ENCODE measurements around the gene CD55.

Gene CD55

DNA sequence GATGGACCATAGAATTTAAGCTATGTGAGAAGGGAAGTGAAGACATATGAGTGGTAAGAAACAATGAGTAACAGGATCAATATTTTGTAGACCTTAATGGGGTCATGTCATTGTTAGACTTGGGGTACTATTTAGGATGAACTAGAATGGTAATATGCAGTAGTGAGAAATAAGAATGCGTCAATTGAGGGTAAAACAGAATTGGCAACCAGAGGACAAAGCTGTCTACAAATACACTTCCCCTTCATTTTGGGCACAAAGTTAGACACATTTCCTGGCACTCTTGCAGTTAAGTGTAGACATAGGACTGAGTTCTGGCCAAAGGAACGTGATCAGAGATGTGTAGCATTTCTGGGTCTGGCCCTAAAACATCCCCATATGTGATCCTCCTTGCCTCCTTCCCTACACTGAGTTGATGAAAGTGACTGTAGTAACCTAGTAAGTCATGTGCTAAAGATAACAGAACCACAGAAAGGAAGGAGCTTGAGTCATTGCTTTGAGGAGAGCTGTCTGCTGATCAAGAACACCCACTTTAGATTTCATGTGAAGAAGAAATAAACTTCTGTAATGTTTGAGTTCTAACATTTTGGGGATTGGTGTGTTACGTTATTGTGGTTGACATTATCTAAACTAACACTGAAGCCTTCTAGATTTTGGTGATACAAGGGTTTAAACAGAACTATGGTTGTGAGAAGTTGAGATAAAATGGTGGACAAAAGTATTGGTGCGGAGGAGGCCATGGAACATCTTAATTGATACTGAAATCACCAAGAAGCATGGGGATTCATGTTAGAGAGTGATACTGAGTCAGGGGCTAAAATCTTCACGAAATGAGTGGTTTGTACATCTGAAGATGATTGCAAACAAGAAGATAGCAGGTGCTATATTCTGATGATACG is 41.7 kb downstream of the CD55 start:
- DNase-seq (ENCODE audit: low read depth), result no peak

DNA sequence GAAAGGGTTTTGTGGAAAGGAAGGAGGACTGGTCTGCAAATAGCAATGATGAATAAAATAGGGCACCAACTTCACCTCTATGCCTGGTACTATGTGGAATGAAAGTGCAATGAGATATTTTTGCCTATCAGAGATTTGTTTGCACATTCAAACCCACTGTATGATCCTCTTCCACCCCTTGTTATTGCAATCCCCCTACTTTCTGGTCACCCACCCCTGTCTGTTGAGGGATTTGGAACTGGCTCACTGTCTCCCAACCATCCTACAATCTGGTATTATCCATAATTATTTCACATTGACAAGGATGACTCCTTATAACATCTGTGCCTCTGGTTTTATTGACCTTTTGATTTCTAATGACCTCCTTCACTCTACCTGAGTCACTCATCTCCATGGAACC is 42.4 kb downstream of the CD55 start:
- no peak for DNase-seq (ENCODE audit: low read depth)

DNA sequence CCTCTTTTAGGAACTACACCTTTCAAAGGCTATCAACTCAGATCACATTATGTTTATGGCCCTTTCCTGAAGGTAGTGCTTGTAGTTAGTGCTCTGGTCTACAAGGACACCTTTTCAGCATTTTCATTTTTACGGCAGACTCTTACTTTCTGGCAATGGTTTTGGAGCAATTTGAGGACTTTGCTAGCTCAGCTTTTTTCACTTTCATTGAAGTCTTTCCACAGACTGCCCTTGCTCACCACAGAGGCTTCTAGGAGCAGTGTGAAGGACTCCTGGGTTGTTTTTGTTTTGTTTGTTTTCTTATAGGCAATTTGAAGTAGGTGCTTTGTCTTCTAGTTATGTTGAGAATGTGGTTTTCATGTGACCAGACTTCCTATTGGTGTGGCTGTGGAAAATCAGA is 43.1 kb downstream of the CD55 start:
- no peak for DNase-seq (ENCODE audit: low read depth)

DNA sequence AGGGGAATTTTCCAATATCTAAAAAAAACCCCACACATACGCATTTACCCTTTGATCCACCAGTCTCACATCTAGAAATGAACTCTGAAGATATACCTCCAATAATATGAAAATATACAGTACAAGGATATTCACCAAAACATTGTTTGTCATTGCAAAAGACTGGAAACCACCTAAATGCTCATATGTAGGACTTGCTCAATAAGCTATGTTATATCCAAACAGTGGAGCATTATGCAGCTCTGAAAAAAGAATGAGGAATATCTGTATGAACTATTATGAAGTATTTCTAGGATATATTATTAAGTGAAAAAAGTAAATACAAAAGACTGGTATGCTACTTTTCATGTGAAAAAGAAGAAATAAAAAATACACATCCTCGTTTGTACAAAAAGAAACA is 43.6 kb downstream of the CD55 start:
- no peak for DNase-seq (ENCODE audit: low read depth)

DNA sequence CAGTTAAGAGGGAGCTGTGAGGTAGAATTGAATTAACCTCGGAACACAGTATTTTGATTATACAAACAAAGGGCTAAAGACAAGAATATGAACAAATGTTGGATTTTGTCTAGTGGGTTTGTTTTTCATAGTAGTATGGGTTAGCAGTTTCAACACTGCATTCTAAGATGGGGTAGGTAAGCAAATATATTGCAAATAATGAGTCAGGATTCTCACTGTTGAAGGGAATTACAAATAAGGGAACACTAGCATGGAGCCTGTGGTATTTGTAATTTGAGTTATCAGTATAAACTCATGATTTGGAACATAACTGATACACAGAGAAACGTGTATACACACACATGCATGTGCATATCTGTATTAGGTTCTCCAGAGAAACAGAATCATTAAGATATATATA is 44.5 kb downstream of the CD55 start:
- no peak for DNase-seq (ENCODE audit: low read depth)

DNA sequence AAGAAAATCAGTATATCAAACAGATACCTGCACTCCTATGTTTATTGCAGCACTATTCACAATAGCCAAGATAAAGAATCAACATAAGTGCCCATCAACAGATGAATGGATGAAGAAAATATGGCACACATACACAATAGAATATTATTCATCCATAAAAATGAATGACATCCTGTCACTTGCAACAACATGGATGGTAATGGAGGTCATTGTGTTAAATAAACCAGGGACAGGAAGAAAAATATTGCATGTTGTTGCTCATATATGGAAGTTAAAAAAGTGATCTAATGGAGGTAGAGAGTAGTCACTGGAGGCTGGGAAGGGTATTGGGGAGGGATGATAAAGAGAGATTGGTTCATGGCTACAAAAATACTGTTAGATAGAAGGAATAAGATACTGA is 67.2 kb downstream of the CD55 start:
- DNase-seq (ENCODE audit: low read depth), result no peak

DNA sequence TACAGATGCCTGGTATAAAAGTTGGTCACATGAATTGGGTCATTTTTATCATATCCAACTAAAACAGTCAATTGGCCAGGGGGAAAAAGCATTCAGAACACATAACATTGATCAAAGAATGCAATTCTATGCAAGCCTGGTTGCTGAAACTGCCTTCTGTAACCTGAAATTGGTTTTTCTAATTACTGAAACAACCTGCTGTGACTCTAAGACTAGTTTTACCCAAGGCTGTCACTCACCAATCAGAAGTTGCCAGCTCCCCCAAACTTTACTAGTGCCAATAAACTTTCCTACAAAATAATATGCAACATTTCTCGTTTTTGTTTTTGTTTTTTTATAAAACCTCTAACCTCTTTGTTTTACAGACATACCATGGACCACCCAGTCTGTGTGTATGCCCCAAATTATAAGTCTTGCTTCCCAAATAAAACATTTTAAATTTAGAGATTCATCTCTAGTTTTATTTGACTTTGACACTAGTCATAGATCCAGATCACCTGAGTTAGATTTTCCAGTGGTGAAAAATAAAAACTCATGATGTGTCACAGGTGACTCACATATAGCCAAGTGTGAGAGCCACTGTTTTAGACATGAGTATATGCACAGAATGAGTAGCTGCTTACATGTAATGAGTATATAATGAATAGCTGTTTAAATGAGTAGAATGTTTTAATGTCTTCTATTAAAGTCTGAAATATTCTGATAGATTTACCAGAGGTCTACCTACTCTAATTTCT is 68.4 kb downstream of the CD55 start:
- DNase-seq (ENCODE audit: low read depth), result no peak

DNA sequence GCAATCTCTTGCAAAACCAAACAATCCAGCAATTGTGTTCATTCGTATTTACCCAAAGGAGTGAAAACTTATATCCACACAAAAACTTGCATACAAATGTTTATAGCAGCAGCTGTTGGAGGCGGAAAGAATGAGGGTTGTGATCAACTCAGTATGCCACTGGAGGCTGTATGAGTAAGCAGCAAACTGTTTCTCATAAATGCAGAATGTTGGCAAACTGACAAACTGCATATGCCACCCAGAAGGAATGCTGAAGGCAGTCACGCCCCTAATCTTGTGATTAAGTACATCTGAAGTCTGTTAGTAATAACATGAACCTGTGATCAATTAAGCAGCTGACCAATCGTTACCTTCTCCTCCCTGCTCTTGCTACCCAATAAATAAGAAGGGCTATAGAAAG is 72.1 kb downstream of the CD55 start:
- no peak for DNase-seq (ENCODE audit: low read depth)

DNA sequence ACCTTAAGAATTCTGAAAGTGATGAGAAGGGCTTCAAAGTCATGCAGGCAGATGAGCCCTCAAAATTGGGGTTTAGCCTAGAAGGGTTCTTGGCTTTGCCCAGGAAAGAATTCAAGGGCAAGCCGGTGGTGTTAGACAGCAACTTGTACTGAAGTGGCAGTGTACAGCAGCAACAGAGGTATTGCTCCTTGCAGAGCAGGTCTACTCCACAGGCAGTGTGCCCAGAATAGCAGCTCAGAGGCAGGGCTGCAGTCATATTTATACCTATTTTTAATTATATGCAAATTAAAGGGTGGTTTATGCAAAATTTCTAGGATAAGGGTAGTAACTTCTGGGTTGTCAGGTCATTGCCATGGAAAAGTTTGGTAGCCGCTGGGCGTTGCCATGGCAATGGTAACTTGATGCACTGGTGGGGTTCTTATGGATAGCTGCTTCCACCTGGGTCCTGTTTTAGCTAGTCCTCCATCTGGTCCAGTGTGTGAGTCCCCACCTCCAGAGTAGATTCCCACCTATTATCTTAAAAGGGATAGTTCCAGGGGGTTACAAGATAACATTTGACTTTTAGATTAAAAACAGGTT is 74.8 kb downstream of the CD55 start:
- no peak for DNase-seq (ENCODE audit: low read depth)

DNA sequence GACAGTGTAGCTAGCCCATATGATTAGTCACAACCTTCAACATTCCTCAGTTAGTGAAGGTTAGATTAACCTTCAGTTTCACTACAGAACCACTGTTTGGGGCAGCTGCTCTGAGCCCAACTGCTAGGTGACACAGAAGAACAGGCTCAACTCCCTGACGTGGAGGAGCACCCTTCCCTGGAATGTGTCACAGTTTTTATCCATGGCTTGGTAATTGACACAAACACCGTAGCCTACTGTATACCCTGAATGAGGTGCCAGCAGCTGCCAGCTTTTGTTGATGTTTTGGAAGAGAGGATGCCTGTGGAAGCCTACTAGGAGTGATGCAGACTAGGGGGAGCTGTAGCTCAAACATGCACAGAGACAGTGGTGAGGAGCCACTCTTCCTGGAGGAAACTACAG is 76.0 kb downstream of the CD55 start:
- no peak for DNase-seq (ENCODE audit: low read depth)

DNA sequence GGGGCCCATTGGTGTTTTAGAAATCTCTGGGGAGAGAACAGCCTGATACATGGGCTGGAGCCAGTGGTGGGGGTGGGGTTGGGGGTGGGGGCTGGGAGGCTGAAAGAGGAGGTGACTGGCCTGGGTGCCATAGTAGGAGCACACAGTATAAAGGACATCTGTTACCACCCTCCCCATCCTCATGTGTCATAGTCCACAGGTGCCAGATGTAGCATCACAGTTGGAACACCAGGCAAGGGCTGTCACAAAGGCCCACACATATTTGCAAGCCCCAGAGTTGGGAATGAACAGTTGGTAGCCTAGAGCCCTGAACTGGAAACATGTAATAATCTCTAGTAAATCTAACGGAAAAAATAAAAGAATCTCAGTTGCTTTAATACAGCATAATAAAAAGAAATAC is 77.5 kb downstream of the CD55 start:
- DNase-seq (ENCODE audit: low read depth), result no peak

DNA sequence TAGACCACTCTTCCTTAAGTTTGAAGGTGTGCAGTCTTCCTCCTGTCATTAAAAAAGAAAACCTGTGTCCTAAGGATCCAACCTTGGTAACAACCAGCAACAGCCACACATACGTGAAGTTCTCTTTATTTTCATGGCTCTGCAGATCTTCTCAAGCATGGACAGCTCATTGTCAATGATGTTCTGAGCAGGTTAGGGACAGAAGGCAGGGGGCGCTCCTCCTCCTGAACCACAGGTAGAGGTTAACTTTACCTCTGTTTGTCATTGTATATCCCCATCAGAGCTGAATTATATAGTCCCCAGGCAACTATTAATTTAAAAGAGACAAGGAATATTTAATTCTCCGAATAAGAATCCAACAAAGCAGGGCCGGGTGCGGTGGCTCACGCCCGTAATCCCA is 80.1 kb downstream of the CD55 start:
- DNase-seq (ENCODE audit: low read depth), result no peak

DNA sequence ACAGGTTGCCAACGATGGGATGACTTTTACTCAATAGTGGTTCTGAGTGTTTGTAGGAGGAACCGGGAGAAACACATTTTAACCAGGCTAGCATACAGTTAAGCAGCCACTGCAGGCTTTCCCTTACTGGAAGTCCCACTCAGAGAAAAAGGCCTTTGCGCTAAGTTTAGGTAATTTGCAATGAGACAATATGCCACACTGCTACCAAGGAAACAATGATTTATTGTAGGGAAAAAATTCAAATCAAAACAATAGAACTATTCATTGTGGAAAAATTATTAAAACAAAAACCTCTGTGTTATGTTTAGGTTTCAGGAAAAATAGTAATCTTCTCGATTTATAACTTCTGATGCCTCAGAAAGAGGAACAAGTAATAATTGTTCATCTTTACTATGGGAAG is 81.3 kb downstream of the CD55 start:
- DNase-seq (ENCODE audit: low read depth), result no peak

DNA sequence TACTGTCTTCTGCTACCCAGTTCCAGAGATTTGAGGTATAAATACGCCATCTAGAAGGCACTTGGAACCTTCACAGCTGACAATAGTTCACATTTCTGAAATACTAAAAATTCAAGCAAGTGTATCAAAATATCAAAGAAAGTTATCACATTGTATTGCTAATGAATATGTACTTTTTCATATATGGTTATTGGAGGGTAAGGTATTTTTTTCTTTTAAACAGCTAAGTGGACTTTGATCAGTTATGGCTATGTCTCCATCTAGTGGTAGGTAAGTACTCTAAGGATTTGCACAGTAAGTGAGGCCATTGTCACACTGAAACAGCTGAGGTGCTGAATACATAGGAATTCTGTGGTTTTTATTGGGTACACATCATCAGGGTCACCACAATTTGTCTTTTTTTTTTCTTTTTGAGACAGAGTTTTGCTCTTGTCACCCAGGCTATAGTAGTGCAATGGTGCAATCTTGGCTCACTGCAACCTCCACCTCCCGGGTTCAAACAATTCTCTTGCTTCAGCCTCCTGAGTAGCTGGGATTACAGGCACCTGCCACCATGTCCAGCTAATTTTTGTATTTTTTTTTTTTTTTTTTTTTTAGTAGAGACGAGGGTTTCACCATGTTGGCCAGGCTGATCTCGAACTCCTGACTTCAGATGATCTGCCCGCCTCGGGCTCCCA is 83.5 kb downstream of the CD55 start:
- no peak for DNase-seq (ENCODE audit: low read depth)

DNA sequence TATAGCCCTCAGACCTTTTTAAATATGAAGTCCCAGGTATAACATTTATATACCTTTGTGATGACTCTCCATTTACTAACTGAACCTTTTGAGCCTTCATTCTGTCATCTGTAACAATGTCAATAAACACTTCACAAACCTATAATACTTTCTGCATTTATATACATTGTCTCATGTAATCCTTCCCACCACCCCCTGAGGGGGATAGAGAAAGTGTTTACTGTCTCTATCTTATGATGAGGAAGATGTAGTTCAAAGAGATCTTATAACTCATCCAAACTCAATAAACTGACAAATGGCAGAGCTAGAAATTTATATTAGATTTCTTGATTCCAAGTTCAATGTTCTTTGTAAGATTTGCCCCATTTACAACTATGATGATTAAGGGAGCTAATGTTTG is 84.3 kb downstream of the CD55 start:
- no peak for DNase-seq (ENCODE audit: low read depth)

DNA sequence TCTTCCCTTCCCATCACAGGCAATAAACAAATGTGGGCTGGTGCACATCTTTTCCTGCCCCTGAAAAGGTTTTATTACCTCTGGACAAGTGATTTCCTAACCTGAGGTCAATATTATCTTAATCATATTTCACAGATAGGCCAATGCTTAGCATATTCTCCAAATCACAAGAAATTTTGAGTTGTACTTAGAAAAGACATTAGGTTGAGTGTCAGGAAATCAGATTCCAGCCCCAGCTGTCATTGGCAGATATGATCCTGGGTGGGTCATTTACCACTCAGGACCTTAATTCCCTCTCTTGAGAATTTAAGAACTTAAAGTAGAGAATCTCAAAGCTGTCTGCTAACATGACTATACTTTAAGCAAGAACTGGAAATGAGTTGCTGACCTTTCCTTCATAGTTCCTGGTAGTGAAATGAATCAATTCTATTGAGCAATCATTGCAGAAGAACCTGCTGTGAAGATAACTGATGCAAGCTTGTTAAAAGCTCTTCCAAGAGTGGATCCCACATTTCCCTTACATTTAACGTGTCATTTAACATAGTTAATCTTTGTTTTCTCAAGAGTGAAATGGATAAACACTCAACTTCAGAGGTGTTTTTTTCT is 86.3 kb downstream of the CD55 start:
- no peak for DNase-seq (ENCODE audit: low read depth)
